Activated B cell treated with CpG ODN at 0.5 μM for 24 hours (primary cell): ENCODE data around the gene APOBEC3B. TPM values are rescaled to one million over a fixed set of nuclear protein-coding genes. Genes with fewer than 3 reads are reported as not detected.
"Not testable (repeated sequence)": the region's sequence is repeated elsewhere in the genome, so short reads cannot be mapped to it uniquely, and the experiment has no call there.

Experiments
- ATAC-seq: fragments of 200-7000 bp; cut with Tn5 transposase; one replicate; pipeline ENCODE4 v1.10.0; 2021; ENCODE audit warnings: low read depth, mild to moderate bottlenecking, moderate library complexity
- CTCF ChIA-PET: fragments of 350-600 bp; sonication (Branson Sonifier 250); formaldehyde crosslinking; loops from one replicate; lab custom pipeline; 2021; ENCODE audit warnings: antibody characterized with exemption; lab: Charles Lee
- POLR2A ChIA-PET: fragments of 350-600 bp; sonication (Branson Sonifier 250); formaldehyde crosslinking; loops from one replicate; lab custom pipeline; 2021; ENCODE audit warnings: antibody characterized with exemption; lab: Charles Lee
- DNase-seq: peaks from one replicate; pipeline ENCODE4 v3.0.0; 2022
- H3K27ac Mint-ChIP-seq: one replicate; pipeline ENCODE4 v1.8.0; 2020; ENCODE audit warnings: mixed read lengths
- H3K27me3 Mint-ChIP-seq: one replicate; pipeline ENCODE4 v1.8.0; 2021; ENCODE audit warnings: mixed read lengths
- H3K36me3 Mint-ChIP-seq: one replicate; pipeline ENCODE4 v1.8.0; 2021; ENCODE audit warnings: low read depth, mixed read lengths
- H3K4me1 Mint-ChIP-seq: one replicate; pipeline ENCODE4 v1.8.0; 2021; ENCODE audit warnings: mixed read lengths
- H3K4me3 Mint-ChIP-seq: one replicate; pipeline ENCODE4 v1.8.0; 2020; ENCODE audit warnings: mild to moderate bottlenecking, mixed read lengths
- H3K9me3 Mint-ChIP-seq: one replicate; pipeline ENCODE4 v1.8.0; 2020; ENCODE audit warnings: mixed read lengths
- CTCF ChIP-seq: fragments of 200-600 bp; IDR thresholded peaks from one replicate; pipeline ENCODE4 v1.8.0; 2022; ENCODE audit warnings: antibody characterized with exemption, mild to moderate bottlenecking
- intact Hi-C: fragments of 100-400 bp; cut with micrococcal nuclease; formaldehyde crosslinking; loops from one replicate; pipeline ENCODE4 v1.15.1; 2024
- total RNA-seq: library from RNA; stranded (reverse); gene quantifications from 2 replicates; pipeline ENCODE4 v1.2.3, GENCODE V29; 2022

APOBEC3B gene
- total RNA-seq, 1 donor from 2014 or later, result 8.0 TPM

- peak overlapping the region; percentile 71 for H3K27ac Mint-ChIP-seq
- ATAC-seq (no peak), DNase-seq (no peak)
- no peaks in the 10 kb centered on the region for H3K27me3 Mint-ChIP-seq
- ChIA-PET POLR2A (no interaction called here), CTCF (no interaction called here)
- no peak for TF ChIP-seq CTCF
- intact Hi-C loops, result no loop called here
- peaks cover 3% of the 10 kb centered on the region for H3K9me3 Mint-ChIP-seq
- H3K4me3 Mint-ChIP-seq, result no peak overlapping the region
- H3K4me1 Mint-ChIP-seq, result peaks cover 57% of the 10 kb centered on the region
- no peaks in the 10 kb centered on the region for H3K36me3 Mint-ChIP-seq
These were observed 4.5 kb downstream of the APOBEC3B start for GRCh38 chr22:38986629-38987028.

GRCh38 chr22:38987171-38987895 is 5.2 kb downstream of the APOBEC3B start:
- DNase-seq (no peak), ATAC-seq (no peak)
- Mint-ChIP-seq H3K4me1 (peaks cover 50% of the 10 kb centered on the region), H3K27me3 (no peaks in the 10 kb centered on the region), H3K4me3 (no peak overlapping the region), H3K27ac (peak overlapping the region; percentile 46), H3K9me3 (peaks cover 3% of the 10 kb centered on the region), H3K36me3 (no peaks in the 10 kb centered on the region)
- no peak for TF ChIP-seq CTCF
- intact Hi-C loops, result no loop called here
- CTCF ChIA-PET, result no interaction called here
- POLR2A ChIA-PET, result no interaction called here

GRCh38 chr22:38989466-38989865 is 7.3 kb downstream of the APOBEC3B start:
- H3K4me3 Mint-ChIP-seq, result no peak overlapping the region
- peaks cover 4% of the 10 kb centered on the region for H3K27me3 Mint-ChIP-seq
- no peak for ATAC-seq
- ChIA-PET CTCF (no interaction called here), POLR2A (no interaction called here)
- peaks cover 35% of the 10 kb centered on the region for H3K4me1 Mint-ChIP-seq
- DNase-seq, result no peak
- no peak for TF ChIP-seq CTCF
- no peaks in the 10 kb centered on the region for H3K9me3 Mint-ChIP-seq
- intact Hi-C loops, result no loop called here
- H3K27ac Mint-ChIP-seq, result no peak overlapping the region
- H3K36me3 Mint-ChIP-seq, result no peaks in the 10 kb centered on the region

GRCh38 chr22:38992871-38993371 is 10.8 kb downstream of the APOBEC3B start:
- CTCF ChIA-PET, ATAC-seq, H3K9me3 Mint-ChIP-seq, H3K36me3 Mint-ChIP-seq, intact Hi-C loops, H3K27ac Mint-ChIP-seq, H3K4me3 Mint-ChIP-seq, H3K27me3 Mint-ChIP-seq, POLR2A ChIA-PET, DNase-seq: not testable (repeated sequence)
- H3K4me1 Mint-ChIP-seq, result peaks cover 16% of the 10 kb centered on the region

GRCh38 chr22:38996105-38996504 is 14.0 kb downstream of the APOBEC3B start:
- TF ChIP-seq CTCF, result no peak
- no peak overlapping the region for H3K4me3 Mint-ChIP-seq
- H3K9me3 Mint-ChIP-seq, result peaks cover 3% of the 10 kb centered on the region
- DNase-seq (no peak), ATAC-seq (no peak)
- H3K4me1 Mint-ChIP-seq, result peaks cover 5% of the 10 kb centered on the region
- ChIA-PET CTCF (interaction anchor here (0.8 to 2.1 kb wide), 2 partner anchors 14 to 126 kb away, joined by 3 to 6 read pairs; partner anchors contain the start of gene APOBEC3B), POLR2A (no interaction called here)
- no peak overlapping the region for H3K27ac Mint-ChIP-seq
- intact Hi-C loops, result no loop called here
- peaks cover 12% of the 10 kb centered on the region for H3K27me3 Mint-ChIP-seq
- no peaks in the 10 kb centered on the region for H3K36me3 Mint-ChIP-seq
